Adipocyte (in vitro differentiated cells): ENCODE results near the gene ORC3.
"Not testable (repeated sequence)": the region's sequence is repeated elsewhere in the genome, so short reads cannot be mapped to it uniquely, and the experiment has no call there.

Experiments
- DNase-seq: peaks from one replicate; pipeline ENCODE4 v3.0.0-alpha.2; 2015; ENCODE audit warnings: low read depth
- H3K27me3 ChIP-seq: replicated peaks from 2 replicates; pipeline ENCODE4 v1.7.0; 2013; ENCODE audit warnings: mild to moderate bottlenecking, low read length, moderate library complexity; ENCODE audit not compliant: control insufficient read depth, insufficient read depth
- H3K36me3 ChIP-seq: 2 replicates; pipeline ENCODE4 v1.7.0; 2013; ENCODE audit warnings: low read length, mild to moderate bottlenecking, moderate library complexity; ENCODE audit not compliant: control insufficient read depth, insufficient read depth, severe bottlenecking
- H3K4me1 ChIP-seq: 2 replicates; pipeline ENCODE4 v1.7.0; 2013; ENCODE audit warnings: mild to moderate bottlenecking, low read length, moderate library complexity; ENCODE audit not compliant: control insufficient read depth, insufficient read depth
- H3K4me3 ChIP-seq: 2 replicates; pipeline ENCODE4 v1.7.0; 2013; ENCODE audit warnings: mild to moderate bottlenecking, low read length, moderate library complexity
- H3K9ac ChIP-seq: 2 replicates; pipeline ENCODE4 v1.7.0; 2013; ENCODE audit warnings: mild to moderate bottlenecking, low read length, moderate library complexity
- H3K9me3 ChIP-seq: 2 replicates; pipeline ENCODE4 v1.7.0; 2013; ENCODE audit warnings: mild to moderate bottlenecking, low read length, moderate library complexity; ENCODE audit not compliant: control insufficient read depth

Gene ORC3

DNA sequence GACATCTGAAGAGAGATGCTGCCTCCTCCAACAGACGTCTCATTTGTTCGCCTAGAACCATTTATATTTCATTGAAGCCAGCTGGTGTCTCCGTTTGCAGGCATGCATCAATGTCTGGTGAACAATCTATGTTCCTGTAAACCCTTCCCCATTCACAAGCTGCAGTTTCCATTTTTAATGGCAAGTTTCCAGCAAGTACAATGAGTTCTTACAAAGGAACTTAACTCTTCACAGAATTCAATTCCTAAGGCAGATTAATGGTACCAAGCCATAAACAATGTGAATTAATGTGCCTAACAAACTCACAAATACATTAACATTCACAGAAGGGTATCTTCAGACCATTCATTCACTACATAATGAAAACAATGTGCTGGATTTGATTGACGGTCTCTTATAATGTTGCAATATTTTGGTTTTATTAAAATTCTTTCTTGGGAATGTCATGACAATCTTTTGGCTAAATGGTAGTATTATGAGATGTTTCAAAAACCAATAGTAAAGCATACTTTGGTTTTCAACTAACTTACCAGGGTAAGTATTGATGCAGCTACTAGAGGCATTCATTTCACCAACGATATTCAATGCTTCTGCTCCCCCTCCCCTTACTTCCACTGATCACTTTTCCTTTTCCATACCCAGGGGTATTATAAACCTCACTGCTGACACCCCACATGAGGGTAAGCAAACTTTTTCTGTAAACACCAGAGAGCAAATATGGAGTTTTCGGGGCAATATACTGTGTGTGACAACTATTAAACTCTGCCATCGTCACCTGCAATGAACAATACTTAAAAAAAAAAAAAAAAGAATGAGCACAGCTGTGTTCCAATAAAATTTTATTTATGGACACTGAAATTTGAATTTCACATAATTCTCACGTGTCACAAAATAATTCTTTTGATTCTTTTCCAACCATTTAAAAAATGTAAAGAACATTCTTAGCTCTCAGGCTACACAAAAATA, 107.9 kb downstream of the ORC3 start:
- peaks cover 38% of the 10 kb centered on the region for H3K4me1 ChIP-seq
- H3K36me3 ChIP-seq: no peaks in the 10 kb centered on the region
- H3K4me3 ChIP-seq: peak overlapping the region; percentile 98
- peak overlapping the region; percentile 97 for H3K9ac ChIP-seq
- no peaks in the 10 kb centered on the region for H3K9me3 ChIP-seq
- peak; percentile 91 for DNase-seq
- no peaks in the 10 kb centered on the region for H3K27me3 ChIP-seq

DNA sequence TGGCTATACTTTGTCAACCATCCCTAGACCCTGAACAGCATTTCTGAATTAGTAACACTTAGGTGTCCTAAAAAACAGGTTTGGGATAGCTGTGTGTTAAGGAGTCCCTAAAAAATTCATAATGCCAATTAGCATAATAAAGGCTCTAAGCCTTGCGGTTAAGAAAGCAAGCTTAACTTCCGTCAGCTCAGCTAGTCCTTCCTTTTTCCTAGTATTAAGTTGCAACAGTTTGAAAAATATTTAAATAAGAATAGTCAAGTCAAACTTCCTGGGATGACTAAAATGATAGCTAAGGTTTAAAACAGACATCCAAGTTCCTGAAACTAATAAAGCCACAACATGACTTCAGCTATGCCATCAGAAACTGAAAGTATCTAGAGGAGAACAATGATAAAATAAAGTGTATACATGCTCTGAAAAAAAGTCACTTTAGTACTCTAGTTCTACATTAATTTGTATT, 108.6 kb downstream of the ORC3 start:
- no peaks in the 10 kb centered on the region for H3K27me3 ChIP-seq
- peak; percentile 48 for DNase-seq
- no peaks in the 10 kb centered on the region for H3K9me3 ChIP-seq
- H3K4me1 ChIP-seq: peaks cover 38% of the 10 kb centered on the region
- H3K4me3 ChIP-seq: peak overlapping the region; percentile 98
- H3K9ac ChIP-seq: peak overlapping the region; percentile 97
- H3K36me3 ChIP-seq: no peaks in the 10 kb centered on the region

DNA sequence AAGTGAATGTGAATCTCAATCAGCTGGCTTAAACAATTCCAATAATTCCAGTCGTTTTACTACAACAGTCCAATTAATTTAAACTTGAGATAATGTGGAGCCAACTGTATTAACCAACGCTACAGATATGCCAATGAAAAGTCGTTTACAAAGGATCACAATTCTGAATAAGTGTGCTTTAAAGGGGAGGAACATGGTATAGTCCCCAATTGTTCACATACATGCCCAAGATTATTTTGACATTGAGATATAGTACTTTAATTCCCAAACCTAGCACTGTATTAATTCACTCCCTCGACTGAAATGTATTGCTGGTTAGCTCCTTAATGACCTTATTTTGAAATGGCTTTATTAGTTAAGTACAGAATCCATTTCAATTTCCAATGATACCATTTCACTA, 109.6 kb downstream of the ORC3 start:
- no peak for DNase-seq
- Histone ChIP-seq H3K4me3 (peak overlapping the region; percentile 98), H3K36me3 (no peaks in the 10 kb centered on the region), H3K27me3 (no peaks in the 10 kb centered on the region), H3K4me1 (peaks cover 29% of the 10 kb centered on the region), H3K9me3 (no peaks in the 10 kb centered on the region), H3K9ac (peak overlapping the region; percentile 97)

DNA sequence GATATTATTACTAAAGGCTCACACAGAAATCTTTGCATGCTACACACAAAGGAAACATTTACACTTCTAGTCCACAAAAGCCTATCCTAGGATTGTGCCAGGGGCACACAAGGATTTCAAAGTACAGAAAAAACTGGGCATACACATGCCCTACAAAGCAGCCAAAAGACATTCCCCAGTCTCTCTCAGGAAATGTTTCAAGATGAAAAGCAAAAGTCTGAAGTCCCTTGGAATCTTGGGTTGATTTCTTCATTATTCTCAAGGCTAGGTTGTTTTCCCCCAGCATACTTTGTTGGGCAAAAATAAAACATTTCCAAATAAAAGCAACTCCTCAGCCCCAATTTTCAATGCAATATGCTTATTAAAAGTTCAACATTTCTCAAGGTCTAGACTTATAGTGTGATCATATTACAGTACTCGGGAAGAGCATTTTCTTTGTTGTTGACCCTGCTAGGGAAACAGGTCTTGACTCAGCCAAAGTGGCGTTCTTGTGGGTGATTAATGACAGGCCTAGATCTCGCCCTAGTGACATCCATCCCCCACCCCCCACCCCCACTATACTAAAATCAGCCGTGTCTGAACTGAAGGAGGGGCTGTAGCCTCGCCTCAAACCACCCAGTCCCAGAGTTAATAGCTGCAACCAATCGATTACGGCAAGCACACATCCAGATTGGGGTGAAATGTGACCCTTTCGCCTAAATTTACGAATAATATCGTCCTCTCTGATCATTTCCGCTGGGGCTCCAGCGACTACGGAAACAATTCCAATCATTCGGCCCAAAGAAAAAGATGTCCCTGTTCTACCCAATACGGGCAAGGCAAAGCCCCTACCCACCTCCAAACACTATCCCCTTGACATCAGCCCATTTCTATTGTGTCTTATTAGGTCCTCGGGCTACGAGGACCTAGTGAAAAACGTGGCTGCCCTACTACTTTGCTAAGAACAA, 110.7 kb downstream of the ORC3 start:
- no peaks in the 10 kb centered on the region for H3K36me3 ChIP-seq
- H3K9ac ChIP-seq: peak overlapping the region; percentile 97
- DNase-seq: peak; percentile 78
- peak overlapping the region; percentile 98 for H3K4me3 ChIP-seq
- H3K4me1 ChIP-seq: peaks cover 19% of the 10 kb centered on the region
- H3K27me3 ChIP-seq: no peaks in the 10 kb centered on the region
- H3K9me3 ChIP-seq: no peaks in the 10 kb centered on the region

DNA sequence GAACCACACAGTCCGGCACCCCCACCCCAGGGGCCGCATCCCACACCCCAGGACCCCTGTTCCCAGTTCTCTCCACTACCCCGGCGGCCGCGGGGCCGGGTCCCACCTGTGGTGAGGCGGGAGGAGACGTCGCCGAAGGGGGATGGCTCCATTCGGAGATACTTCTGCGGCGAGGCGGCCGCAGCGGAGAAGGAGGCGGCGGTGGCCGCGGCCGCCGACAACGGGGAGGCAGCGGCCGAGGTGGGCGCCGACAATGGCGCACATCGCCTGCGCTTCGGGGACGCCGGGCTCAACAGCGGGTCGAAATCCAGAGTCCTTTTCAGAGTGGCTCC, 111.4 kb downstream of the ORC3 start:
- no peak for DNase-seq
- H3K36me3 ChIP-seq: no peaks in the 10 kb centered on the region
- peak overlapping the region; percentile 97 for H3K9ac ChIP-seq
- no peaks in the 10 kb centered on the region for H3K9me3 ChIP-seq
- no peaks in the 10 kb centered on the region for H3K27me3 ChIP-seq
- peak overlapping the region; percentile 98 for H3K4me3 ChIP-seq
- H3K4me1 ChIP-seq: peaks cover 18% of the 10 kb centered on the region

DNA sequence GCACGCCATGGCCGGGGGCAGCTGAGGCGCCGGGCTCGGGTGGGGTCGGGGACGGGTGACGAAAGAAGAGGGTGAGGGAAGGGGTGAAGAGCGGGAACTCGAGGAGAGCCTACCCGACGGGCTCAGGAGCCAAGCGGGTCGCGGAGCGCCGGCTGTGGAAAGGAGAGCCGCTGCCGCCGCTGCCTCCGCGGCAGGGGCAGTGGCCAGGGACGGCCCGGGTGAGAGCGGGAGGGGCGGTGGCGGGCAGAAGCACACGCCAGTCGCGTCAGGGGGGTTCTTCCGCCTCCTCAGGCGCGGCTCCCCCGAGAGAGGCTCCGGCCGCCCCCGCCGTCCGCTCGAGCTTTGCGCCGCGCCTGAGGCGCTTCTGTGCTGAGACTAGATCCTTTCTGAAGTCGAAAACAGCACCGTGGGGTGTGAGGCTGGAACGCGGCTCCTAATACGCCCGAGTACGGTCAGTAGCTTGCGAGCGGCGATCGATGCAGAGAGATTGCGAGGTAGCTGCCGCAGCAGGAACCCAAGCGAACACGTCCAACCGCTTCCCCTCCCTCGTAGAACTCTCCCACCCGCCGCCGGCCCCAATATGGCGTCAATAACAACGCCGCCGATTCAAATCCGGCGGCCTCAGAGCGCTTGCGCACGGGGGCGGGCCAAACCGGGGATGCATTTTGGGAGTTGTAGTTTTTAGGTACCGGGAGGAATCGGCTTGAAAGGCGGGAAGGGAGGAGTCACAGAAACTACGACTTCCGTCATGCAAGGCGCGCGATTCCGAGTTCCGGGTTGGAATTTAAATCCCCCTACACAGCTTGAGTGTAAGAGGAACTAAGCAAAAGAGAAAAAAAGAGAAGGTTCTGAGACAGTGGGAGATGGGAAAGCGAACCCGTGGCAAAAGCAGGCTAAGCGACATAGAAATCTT, 112.0 kb downstream of the ORC3 start, which contains the start of gene AKIRIN2:
TSS of gene AKIRIN2 (minus strand) at position 558 of the 913 bp plus-strand sequence. CDS start at position 9, 549 bp downstream.
- peak within 1 kb of the TSS; percentile 98 for H3K4me3 ChIP-seq
- no peaks in the 10 kb centered on the region for H3K36me3 ChIP-seq
- H3K27me3 ChIP-seq: no peaks in the 10 kb centered on the region
- peak; percentile 100 for DNase-seq
- H3K9me3 ChIP-seq: no peaks in the 10 kb centered on the region
- H3K4me1 ChIP-seq: peaks cover 20% of the 10 kb centered on the region
- H3K9ac ChIP-seq: peak within 1 kb of the TSS; percentile 97

DNA sequence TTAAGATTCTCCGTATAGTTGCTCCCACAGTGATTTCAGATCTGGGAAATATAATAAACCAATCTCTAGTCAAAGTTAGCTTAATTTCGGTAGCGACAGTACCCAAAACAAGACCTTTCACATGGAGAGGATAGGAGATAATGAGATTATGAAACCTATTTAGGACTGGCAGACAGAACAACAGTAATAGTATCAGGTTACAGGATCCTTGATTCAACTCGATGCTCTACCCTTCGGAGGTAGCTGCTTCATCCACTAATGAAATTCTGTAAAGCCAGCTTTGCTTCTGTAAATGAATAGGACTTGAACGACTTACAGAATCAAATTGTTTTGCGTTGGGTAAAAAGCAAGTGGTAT, 112.6 kb downstream of the ORC3 start:
- H3K9me3 ChIP-seq: no peaks in the 10 kb centered on the region
- peak; percentile 79 for DNase-seq
- peak overlapping the region; percentile 97 for H3K9ac ChIP-seq
- H3K4me3 ChIP-seq: peak overlapping the region; percentile 98
- peaks cover 19% of the 10 kb centered on the region for H3K4me1 ChIP-seq
- no peaks in the 10 kb centered on the region for H3K36me3 ChIP-seq
- H3K27me3 ChIP-seq: no peaks in the 10 kb centered on the region

DNA sequence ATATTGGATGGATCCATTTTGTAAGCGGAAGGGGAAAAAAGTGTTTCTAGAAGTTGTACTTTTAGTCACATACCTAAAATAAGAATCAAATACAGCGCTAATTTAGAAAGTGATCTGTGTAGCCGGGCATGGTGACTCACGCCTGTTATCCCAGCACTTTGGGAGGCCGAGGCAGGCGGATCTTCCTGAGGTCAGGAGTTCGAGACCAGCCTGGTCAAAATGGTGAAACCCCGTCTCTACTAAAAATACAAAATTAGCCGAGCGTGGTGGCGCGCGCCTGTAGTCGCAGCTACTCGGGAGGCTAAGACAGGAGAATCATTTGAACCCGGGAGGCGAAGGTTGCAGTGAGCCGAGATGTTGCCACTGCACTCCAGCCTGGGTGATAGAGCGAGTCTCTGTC, 113.1 kb downstream of the ORC3 start:
- Histone ChIP-seq H3K4me1 (peaks cover 14% of the 10 kb centered on the region), H3K4me3 (peak overlapping the region; percentile 98), H3K9ac (peak overlapping the region; percentile 97)
- not testable (repeated sequence) for H3K36me3 ChIP-seq, DNase-seq, H3K27me3 ChIP-seq, H3K9me3 ChIP-seq

DNA sequence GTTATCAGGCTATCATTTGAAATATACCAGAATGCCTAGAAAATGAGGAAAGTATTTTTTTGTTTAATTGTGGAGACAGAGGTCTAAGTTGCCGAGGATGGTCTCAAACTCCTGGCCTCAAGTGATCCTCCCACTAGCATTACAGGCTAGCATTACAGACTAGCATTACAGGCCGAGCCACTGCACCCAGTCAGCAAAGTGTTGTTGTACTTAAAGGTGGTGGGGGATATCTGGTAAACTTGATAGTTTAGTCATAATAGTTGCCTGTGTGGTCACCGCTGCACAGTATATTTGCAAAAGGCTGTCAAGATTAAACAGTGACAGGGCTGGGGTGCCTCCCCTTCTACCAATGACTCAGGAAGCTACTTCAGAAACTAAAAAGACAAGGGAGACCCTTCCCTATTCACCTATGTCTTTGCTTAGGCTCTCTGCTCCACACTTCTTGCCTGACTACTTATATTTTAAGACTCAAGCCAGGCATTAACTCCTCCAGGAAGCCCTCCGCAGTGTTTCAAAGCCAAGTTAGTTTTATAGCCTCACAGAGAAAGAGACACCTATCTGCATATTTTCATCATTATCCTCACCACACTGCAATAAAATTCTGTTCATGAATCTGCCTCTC, 115.2 kb downstream of the ORC3 start:
- no peaks in the 10 kb centered on the region for H3K9me3 ChIP-seq
- no peaks in the 10 kb centered on the region for H3K36me3 ChIP-seq
- no peak overlapping the region for H3K4me3 ChIP-seq
- H3K9ac ChIP-seq: no peak overlapping the region
- peaks cover 12% of the 10 kb centered on the region for H3K4me1 ChIP-seq
- DNase-seq: no peak
- no peaks in the 10 kb centered on the region for H3K27me3 ChIP-seq
